IPS DF 4.7 (cell line): ENCODE data around the gene ACOT11.
"Not testable (repeated sequence)": the region's sequence is repeated elsewhere in the genome, so short reads cannot be mapped to it uniquely, and the experiment has no call there.

ENCODE experiments used
- DNase-seq: peaks from one replicate; pipeline ENCODE4 v3.0.0-alpha.2; 2013; ENCODE audit warnings: low spot score; ENCODE audit errors: extremely low read depth

ACOT11 gene

GRCh38 chr1:54547601-54548388 is at the start of gene ACOT11:
Gene ACOT11, plus strand, starts transcription at chr1:54548228. Its CDS starts 82 bp downstream, at chr1:54548310.
- DNase-seq: no peak

DNA sequence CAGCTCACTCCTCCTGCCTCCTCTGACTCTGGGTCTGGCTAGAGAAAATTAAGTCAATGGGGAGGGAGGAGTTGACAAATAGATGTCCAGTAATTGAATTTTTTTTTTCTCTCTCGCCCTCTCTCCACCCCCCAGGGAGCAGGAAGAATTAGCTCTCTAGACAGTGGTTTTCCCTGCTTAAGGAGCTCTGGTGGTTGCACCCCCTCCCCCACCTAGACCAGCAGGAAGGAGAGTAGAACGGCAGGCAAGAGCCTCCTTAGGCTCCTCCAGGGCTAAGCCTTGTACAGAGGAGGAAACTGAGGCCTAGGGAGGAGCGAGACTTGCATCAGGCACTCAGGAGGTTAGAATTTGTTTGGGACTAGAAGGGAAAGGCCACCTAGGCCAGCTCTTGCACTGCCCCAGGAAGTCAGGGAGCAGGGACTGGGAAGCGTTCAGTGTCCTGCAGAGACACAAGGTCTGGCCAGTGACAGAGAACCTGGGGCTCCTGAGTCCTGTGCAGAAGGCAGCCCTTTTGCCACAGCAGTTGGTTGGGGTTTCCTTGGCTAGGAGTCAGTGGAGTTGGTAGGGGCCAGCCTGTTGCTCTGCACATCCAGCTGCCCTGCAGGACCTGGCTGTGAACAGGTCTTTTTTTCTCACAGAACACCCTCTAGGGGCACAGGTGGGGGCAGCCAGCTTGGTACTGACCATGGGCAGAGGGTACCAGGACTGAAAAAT is 49.5 kb upstream of the ACOT11 start:
- no peak for DNase-seq

DNA sequence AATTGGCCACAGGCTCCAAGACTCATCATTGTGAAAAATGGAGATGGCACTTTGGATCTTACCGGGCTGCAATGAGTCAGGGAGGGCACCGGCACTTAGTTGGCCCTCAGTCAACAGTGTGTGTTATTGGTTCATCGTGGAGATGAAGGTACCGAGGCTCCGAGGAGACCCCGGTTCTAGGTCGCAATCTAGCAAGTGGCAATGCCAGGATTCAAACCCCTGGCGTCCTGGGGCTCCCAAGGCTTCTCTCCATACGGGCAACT is 49.0 kb upstream of the ACOT11 start:
- no peak for DNase-seq

- no peak for DNase-seq
These were observed 48.5 kb upstream of the ACOT11 start for GRCh38 chr1:54499360-54500106.

DNA sequence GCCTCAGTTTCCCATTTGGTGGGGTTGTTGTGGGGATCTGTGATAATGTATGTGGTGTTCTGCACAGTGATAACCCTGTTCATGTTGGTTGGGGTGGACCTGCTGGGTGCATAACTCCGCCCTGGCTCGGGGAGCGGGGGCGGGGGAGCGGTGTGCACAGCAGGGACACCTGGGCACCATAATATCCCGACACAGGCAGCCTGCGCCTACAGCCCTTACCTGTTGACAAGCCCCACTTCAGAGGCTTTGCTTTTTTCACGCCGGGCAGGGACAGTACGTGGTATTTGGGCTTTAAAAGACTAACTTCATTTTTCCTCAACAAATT is 48.0 kb upstream of the ACOT11 start:
- no peak for DNase-seq

- DNase-seq: no peak
These were observed 46.2 kb upstream of the ACOT11 start for GRCh38 chr1:54501849-54502248.

DNA sequence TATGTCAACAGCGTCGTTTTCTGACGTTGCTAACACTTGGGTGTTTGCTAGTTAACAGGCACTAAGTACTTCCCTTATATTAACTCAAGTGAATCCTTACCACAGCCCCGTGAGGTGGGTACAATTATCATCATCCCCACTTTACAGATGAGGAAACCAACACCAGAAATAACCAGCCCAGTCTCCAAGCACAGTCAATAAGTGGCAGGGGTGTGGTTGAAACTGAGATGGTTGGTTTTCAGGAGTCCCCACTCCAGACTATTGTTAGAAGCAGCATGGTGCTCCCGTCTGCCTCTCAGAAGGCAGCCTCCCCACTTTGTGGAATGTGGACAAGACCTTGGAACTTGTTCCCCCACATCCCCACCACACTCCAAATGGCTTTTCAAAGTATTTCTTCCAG is 45.7 kb upstream of the ACOT11 start:
- no peak for DNase-seq

GRCh38 chr1:54506594-54506993 is 41.4 kb upstream of the ACOT11 start:
- DNase-seq: no peak

- no peak for DNase-seq
These were observed 40.8 kb upstream of the ACOT11 start for GRCh38 chr1:54507033-54507870.

GRCh38 chr1:54510715-54511270 is 37.2 kb upstream of the ACOT11 start:
- DNase-seq: no peak

GRCh38 chr1:54513921-54514580 is 34.0 kb upstream of the ACOT11 start:
- not testable (repeated sequence) for DNase-seq

- no peak for DNase-seq
These were observed 31.6 kb upstream of the ACOT11 start for GRCh38 chr1:54516249-54516920.

GRCh38 chr1:54517496-54517895 is 30.5 kb upstream of the ACOT11 start:
- no peak for DNase-seq

GRCh38 chr1:54518489-54518888 is 29.5 kb upstream of the ACOT11 start:
- DNase-seq: no peak

DNA sequence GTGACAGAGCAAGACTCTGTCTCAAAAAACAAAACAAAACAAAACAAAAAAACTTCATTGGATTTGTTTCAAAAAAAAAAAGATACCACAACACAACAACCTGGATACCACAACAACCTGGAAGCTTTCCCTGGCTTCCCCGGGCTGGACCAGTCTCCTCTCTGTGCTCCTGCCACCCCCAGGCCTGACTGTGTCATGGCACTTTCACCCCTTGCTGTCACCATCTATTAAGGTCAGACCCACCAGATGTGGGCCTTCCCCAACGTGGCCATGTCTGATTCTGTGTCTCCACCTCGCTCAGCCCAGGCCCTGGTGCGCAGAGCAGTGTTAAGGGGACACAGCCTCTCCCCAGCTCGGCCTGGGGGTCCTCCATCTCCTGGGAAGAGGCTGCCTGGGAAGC is 28.3 kb upstream of the ACOT11 start:
- DNase-seq: no peak

DNA sequence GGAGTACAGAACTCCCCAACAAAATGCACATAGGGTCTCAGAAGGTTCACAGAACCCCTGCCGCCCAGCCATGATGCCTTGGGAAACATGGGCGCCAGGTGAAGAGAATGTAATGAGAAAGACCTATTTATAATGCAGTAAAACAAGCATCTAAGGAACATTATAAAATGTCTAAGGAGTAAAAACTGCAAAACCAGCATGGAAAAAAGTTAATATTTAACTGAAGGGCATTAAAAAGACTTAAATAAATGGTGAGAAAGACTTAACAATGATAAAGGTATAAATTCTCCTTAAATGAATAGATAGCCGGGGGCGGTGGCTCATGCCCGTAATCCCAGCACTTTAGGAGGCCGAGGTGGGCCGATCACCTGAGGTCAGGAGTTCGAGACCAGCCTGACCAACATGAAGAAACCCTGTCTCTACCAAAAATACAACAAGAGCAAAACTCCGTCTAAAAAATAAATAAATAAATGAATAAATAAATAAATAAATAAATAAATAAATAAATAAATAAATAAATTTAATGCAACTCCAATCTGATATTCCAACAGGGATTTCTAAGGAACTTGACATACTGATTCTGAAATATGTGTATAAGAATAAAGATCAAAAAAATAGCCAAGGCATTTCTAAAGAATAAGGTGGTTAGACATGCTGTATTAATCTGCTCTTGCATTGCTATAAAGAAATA is 27.3 kb upstream of the ACOT11 start:
- no peak for DNase-seq

- DNase-seq: not testable (repeated sequence)
These were observed 21.5 kb upstream of the ACOT11 start for GRCh38 chr1:54526565-54526964.

DNA sequence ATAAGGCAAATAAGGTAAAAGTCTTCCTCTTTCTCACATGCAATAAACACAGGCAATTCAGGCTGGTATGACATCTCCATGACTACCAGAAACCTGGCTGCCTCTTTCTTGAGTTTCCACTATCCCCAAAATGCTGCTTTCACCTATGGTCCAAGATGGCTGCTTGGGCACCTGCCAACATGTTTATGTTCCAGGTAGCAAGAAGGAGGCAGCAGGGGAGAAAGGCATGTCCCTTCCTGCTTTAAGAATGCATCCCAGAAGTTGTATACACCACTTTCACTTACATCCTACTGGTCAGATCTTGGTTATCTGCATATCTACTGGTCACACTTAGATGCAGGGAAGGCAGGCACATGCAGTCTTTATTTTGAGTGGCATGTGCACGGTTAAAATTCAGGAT is 19.4 kb upstream of the ACOT11 start:
- no peak for DNase-seq

GRCh38 chr1:54532033-54532432 is 16.0 kb upstream of the ACOT11 start:
- no peak for DNase-seq

DNA sequence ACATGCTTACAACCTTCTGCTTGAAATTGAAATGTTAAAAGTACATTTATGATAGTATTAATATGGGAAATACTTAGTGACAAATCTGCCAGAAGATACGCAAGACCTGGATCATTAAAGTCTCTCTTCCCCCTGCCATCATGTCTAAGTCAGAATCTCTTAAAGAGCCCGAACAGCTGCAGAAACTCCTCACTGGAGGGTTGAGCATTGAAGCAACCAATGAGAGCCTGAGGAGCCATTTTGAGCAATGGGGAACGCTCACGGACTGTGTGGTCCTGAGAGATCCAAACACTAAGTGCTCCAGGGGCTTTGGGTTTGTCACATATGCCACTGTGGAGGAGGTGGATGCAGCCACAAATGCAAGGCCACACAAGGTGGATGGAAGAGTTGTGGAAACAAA is 11.4 kb upstream of the ACOT11 start:
- not testable (repeated sequence) for DNase-seq
